NT2/D1 (cell line): ENCODE results near the gene FRYL.

Experiments used
- DNase-seq: peaks from one replicate; pipeline ENCODE4 v3.0.0-alpha.2; 2011; ENCODE audit warnings: low read depth, low spot score
- H3K27me3 ChIP-seq: 2 replicates; pipeline ENCODE4 v1.6.0; 2011; ENCODE audit warnings: mild to moderate bottlenecking; ENCODE audit not compliant: insufficient read length, insufficient read depth
- H3K36me3 ChIP-seq: 2 replicates; pipeline ENCODE4 v1.6.1; 2011; ENCODE audit warnings: mild to moderate bottlenecking, low read length, mixed read lengths; ENCODE audit not compliant: insufficient read depth, insufficient read length
- H3K4me1 ChIP-seq: 2 replicates; pipeline ENCODE4 v1.5.1; 2011; ENCODE audit not compliant: insufficient read depth, insufficient read length
- H3K4me3 ChIP-seq: 2 replicates; pipeline ENCODE4 v1.5.1; 2011; ENCODE audit warnings: low read depth; ENCODE audit not compliant: insufficient read length
- H3K9ac ChIP-seq: 2 replicates; pipeline ENCODE4 v1.6.0; 2011; ENCODE audit warnings: low read depth; ENCODE audit not compliant: insufficient read length
- H3K9me3 ChIP-seq: 2 replicates; pipeline ENCODE4 v1.5.1; 2011; ENCODE audit warnings: mild to moderate bottlenecking, low read length; ENCODE audit not compliant: insufficient read depth
- SUZ12 ChIP-seq: IDR thresholded peaks from 2 replicates; pipeline ENCODE4 v1.6.1; 2011; ENCODE audit not compliant: insufficient read length, insufficient read depth; ENCODE audit errors: extremely low read depth
- YY1 ChIP-seq: IDR thresholded peaks from 2 replicates; pipeline ENCODE4 v1.6.1; 2011; ENCODE audit not compliant: insufficient read length, insufficient read depth
- ZNF274 ChIP-seq: IDR thresholded peaks from 2 replicates; pipeline ENCODE4 v1.6.1; 2011; ENCODE audit warnings: mild to moderate bottlenecking, low read depth, low read length

Gene FRYL

GRCh38 chr4:48781968-48782367 is 1.9 kb upstream of the FRYL start:
- Histone ChIP-seq H3K36me3 (no peaks in the 10 kb centered on the region), H3K9me3 (no peaks in the 10 kb centered on the region), H3K9ac (no peak overlapping the region), H3K4me3 (no peak overlapping the region), H3K4me1 (no peaks in the 10 kb centered on the region), H3K27me3 (peaks cover 5% of the 10 kb centered on the region)
- no peak for TF ChIP-seq SUZ12
- TF ChIP-seq ZNF274 = no peak
- no peak for TF ChIP-seq YY1
- DNase-seq = no peak

- DNase-seq = no peak
- Histone ChIP-seq H3K9me3 (no peaks in the 10 kb centered on the region), H3K4me3 (peak overlapping the region; percentile 60), H3K4me1 (no peaks in the 10 kb centered on the region), H3K9ac (peak overlapping the region; percentile 78), H3K27me3 (peaks cover 5% of the 10 kb centered on the region), H3K36me3 (no peaks in the 10 kb centered on the region)
- no peak for TF ChIP-seq SUZ12
- no peak for TF ChIP-seq ZNF274
- TF ChIP-seq YY1 = no peak
Measured at GRCh38 chr4:48780865-48781214, 761 bp upstream of the FRYL start.

GRCh38 chr4:48779095-48779997 is 733 bp downstream of the FRYL start:
- peak; percentile 13 for DNase-seq
- TF ChIP-seq ZNF274 = no peak
- no peak for TF ChIP-seq YY1
- no peak for TF ChIP-seq SUZ12
- H3K9me3 ChIP-seq = no peaks in the 10 kb centered on the region

GRCh38 chr4:48778431-48779094 is 1.5 kb downstream of the FRYL start:
- Histone ChIP-seq H3K36me3 (no peaks in the 10 kb centered on the region), H3K9ac (peak overlapping the region; percentile 88), H3K4me3 (peak overlapping the region; percentile 86), H3K4me1 (no peaks in the 10 kb centered on the region), H3K27me3 (peaks cover 5% of the 10 kb centered on the region), H3K9me3 (no peaks in the 10 kb centered on the region)
- TF ChIP-seq SUZ12 (no peak), YY1 (no peak), ZNF274 (no peak)
- DNase-seq = no peak

More at GRCh38 chr4:48779095-48779997, 733 bp downstream of the FRYL start:
- H3K36me3 ChIP-seq = no peaks in the 10 kb centered on the region
- H3K9ac ChIP-seq = peak overlapping the region; percentile 88
- H3K27me3 ChIP-seq = peaks cover 5% of the 10 kb centered on the region
- no peaks in the 10 kb centered on the region for H3K4me1 ChIP-seq
- H3K4me3 ChIP-seq = peak overlapping the region; percentile 86

GRCh38 chr4:48777739-48778138 is 2.3 kb downstream of the FRYL start:
- H3K27me3 ChIP-seq = peaks cover 5% of the 10 kb centered on the region
- no peaks in the 10 kb centered on the region for H3K9me3 ChIP-seq
- TF ChIP-seq ZNF274 (no peak), SUZ12 (no peak), YY1 (no peak)
- no peak overlapping the region for H3K4me3 ChIP-seq
- DNase-seq = no peak
- no peaks in the 10 kb centered on the region for H3K36me3 ChIP-seq
- H3K9ac ChIP-seq = no peak overlapping the region
- H3K4me1 ChIP-seq = no peaks in the 10 kb centered on the region

- DNase-seq = no peak
- H3K9ac ChIP-seq = no peak overlapping the region
- H3K4me3 ChIP-seq = no peak overlapping the region
- H3K36me3 ChIP-seq = no peaks in the 10 kb centered on the region
- no peaks in the 10 kb centered on the region for H3K27me3 ChIP-seq
- no peaks in the 10 kb centered on the region for H3K4me1 ChIP-seq
- no peak for TF ChIP-seq YY1
- no peak for TF ChIP-seq ZNF274
- no peak for TF ChIP-seq SUZ12
- H3K9me3 ChIP-seq = no peaks in the 10 kb centered on the region
Measured at GRCh38 chr4:48774760-48775710, 5.0 kb downstream of the FRYL start.
